CD4-positive, alpha-beta T cell treated with Interleukin-6 at 100 ng/mL for 8 hours (primary cell): ENCODE data around the gene OR3A3.

Experiments used
- DNase-seq: peaks from one replicate; pipeline ENCODE4 v3.0.0-alpha.2; 2020; ENCODE audit warnings: mixed read lengths, low spot score

Gene OR3A3

GRCh38 chr17:3472137-3472536 is 61.0 kb downstream of the OR3A3 start:
- no peak for DNase-seq
